Astrocyte (in vitro differentiated cells and primary cell): ENCODE measurements around the gene ANOS1. TPM values are rescaled to one million over a fixed set of nuclear protein-coding genes. Genes with fewer than 3 reads are reported as not detected.
A peak's percentile ranks its signal among the peaks of the same experiment; 100 is the strongest.

Experiments
- DNase-seq: peaks from one replicate; pipeline ENCODE4 v3.0.0-alpha.2; 2010; ENCODE audit warnings: low read depth
- FAIRE-seq: peaks from 2 replicates; lab custom pipeline; 2011; peaks lifted over from hg19 to GRCh38; lab: Jason Lieb, UNC
- H2AFZ ChIP-seq: 2 replicates; pipeline ENCODE4 v1.6.0; 2012; ENCODE audit warnings: low read depth, low read length, inconsistent platforms
- H3K27ac ChIP-seq: 2 replicates; pipeline ENCODE4 v1.5.1; 2011; ENCODE audit warnings: low read depth, low read length, inconsistent platforms
- H3K27me3 ChIP-seq: 2 replicates; pipeline ENCODE4 v1.6.0; 2011; ENCODE audit warnings: low read length, inconsistent platforms; ENCODE audit not compliant: insufficient read depth
- H3K36me3 ChIP-seq: 2 replicates; pipeline ENCODE4 v1.5.1; 2011; ENCODE audit warnings: low read length, inconsistent platforms; ENCODE audit not compliant: insufficient read depth
- H3K4me1 ChIP-seq: 2 replicates; pipeline ENCODE4 v1.5.1; 2011; ENCODE audit warnings: low read length, inconsistent platforms; ENCODE audit not compliant: insufficient read depth
- H3K4me2 ChIP-seq: 2 replicates; pipeline ENCODE4 v1.6.0; 2012; ENCODE audit warnings: low read length, inconsistent platforms
- H3K4me3 ChIP-seq: 2 replicates; pipeline ENCODE4 v1.5.1; 2011; ENCODE audit warnings: low read depth, mild to moderate bottlenecking, low read length, inconsistent platforms; ENCODE audit not compliant: insufficient read depth
- H3K79me2 ChIP-seq: 2 replicates; pipeline ENCODE4 v1.6.0; 2012; ENCODE audit warnings: mild to moderate bottlenecking, low read length, inconsistent platforms; ENCODE audit not compliant: insufficient read depth
- H3K9ac ChIP-seq: 2 replicates; pipeline ENCODE4 v1.6.0; 2012; ENCODE audit warnings: mild to moderate bottlenecking, low read length, inconsistent platforms
- H3K9me3 ChIP-seq: 2 replicates; pipeline ENCODE4 v1.5.1; 2012; ENCODE audit warnings: low read depth, mild to moderate bottlenecking, low read length, inconsistent platforms; ENCODE audit not compliant: insufficient read depth
- H4K20me1 ChIP-seq: 2 replicates; pipeline ENCODE4 v1.6.0; 2012; ENCODE audit warnings: low read length, inconsistent platforms; ENCODE audit not compliant: insufficient read depth
- H3K27ac Mint-ChIP-seq: one replicate; pipeline ENCODE4 v1.8.0; 2021; ENCODE audit warnings: mild to moderate bottlenecking, mixed read lengths; ENCODE audit not compliant: unreplicated experiment
- H3K27me3 Mint-ChIP-seq: one replicate; pipeline ENCODE4 v1.8.0; 2021; ENCODE audit warnings: low read depth, mixed read lengths; ENCODE audit not compliant: unreplicated experiment
- H3K36me3 Mint-ChIP-seq: one replicate; pipeline ENCODE4 v1.8.0; 2021; ENCODE audit warnings: low read depth, mixed read lengths; ENCODE audit not compliant: unreplicated experiment
- H3K4me1 Mint-ChIP-seq: one replicate; pipeline ENCODE4 v1.8.0; 2021; ENCODE audit warnings: low read depth, mixed read lengths; ENCODE audit not compliant: unreplicated experiment
- H3K4me3 Mint-ChIP-seq: one replicate; pipeline ENCODE4 v1.8.0; 2021; ENCODE audit warnings: mild to moderate bottlenecking, moderate library complexity, mixed read lengths; ENCODE audit not compliant: unreplicated experiment
- H3K9me3 Mint-ChIP-seq: one replicate; pipeline ENCODE4 v1.8.0; 2021; ENCODE audit warnings: mild to moderate bottlenecking, mixed read lengths; ENCODE audit not compliant: unreplicated experiment
- EZH2 ChIP-seq: IDR thresholded peaks from 2 replicates; pipeline ENCODE4 v1.6.1; 2012; ENCODE audit warnings: mild to moderate bottlenecking, low read length, inconsistent platforms; ENCODE audit not compliant: insufficient read depth
- total RNA-seq: library from RNA; stranded (reverse); gene quantifications from 2 replicates; pipeline ENCODE4 v1.2.1, GENCODE V29; 2021
- TF ChIP-seq, protein P1 (sequence below): IDR thresholded peaks from 2 replicates; pipeline ENCODE4 v1.5.1; 2011; ENCODE audit warnings: low read depth, mild to moderate bottlenecking, inconsistent platforms, low read length, moderate library complexity; ENCODE audit not compliant: insufficient read depth

The ANOS1 gene
- total RNA-seq, 1 donor from 2014 or later = 10.0 TPM

DNA sequence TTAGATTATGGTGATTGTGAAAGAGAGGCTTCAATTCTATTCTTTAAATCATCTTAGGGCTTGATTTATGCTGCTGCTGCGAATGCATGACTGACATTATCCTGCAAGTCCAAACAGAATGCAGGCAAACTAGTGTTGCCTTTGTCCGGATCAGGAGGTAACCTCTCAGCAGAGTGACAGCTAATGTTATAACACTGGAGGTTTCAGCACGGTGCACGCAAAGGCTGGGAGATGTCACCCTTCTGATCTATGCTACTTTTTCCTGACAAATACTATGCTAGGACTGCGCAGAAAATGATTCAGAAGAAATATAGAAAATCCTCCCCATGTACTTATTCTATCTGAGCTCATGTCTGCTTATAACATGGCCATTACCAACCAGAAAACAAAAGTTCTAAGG lies 48.2 kb downstream of the ANOS1 start:
- H3K27ac Mint-ChIP-seq = no peak overlapping the region
- no peaks in the 10 kb centered on the region for H3K9me3 Mint-ChIP-seq
- H3K4me1 Mint-ChIP-seq = peaks cover 8% of the 10 kb centered on the region
- FAIRE-seq (no peak), DNase-seq (no peak)
- H3K36me3 Mint-ChIP-seq = no peaks in the 10 kb centered on the region
- Histone ChIP-seq H3K4me2 (no peak overlapping the region), H3K27me3 (no peaks in the 10 kb centered on the region), H3K4me3 (no peak overlapping the region), H4K20me1 (no peaks in the 10 kb centered on the region), H3K4me1 (no peaks in the 10 kb centered on the region), H3K36me3 (no peaks in the 10 kb centered on the region), H3K9me3 (no peaks in the 10 kb centered on the region), H3K79me2 (no peaks in the 10 kb centered on the region), H3K9ac (no peak overlapping the region), H2AFZ (no peak overlapping the region), H3K27ac (no peak overlapping the region)
- no peaks in the 10 kb centered on the region for H3K27me3 Mint-ChIP-seq
- TF ChIP-seq EZH2 = no peak
- TF ChIP-seq, protein P1, sequence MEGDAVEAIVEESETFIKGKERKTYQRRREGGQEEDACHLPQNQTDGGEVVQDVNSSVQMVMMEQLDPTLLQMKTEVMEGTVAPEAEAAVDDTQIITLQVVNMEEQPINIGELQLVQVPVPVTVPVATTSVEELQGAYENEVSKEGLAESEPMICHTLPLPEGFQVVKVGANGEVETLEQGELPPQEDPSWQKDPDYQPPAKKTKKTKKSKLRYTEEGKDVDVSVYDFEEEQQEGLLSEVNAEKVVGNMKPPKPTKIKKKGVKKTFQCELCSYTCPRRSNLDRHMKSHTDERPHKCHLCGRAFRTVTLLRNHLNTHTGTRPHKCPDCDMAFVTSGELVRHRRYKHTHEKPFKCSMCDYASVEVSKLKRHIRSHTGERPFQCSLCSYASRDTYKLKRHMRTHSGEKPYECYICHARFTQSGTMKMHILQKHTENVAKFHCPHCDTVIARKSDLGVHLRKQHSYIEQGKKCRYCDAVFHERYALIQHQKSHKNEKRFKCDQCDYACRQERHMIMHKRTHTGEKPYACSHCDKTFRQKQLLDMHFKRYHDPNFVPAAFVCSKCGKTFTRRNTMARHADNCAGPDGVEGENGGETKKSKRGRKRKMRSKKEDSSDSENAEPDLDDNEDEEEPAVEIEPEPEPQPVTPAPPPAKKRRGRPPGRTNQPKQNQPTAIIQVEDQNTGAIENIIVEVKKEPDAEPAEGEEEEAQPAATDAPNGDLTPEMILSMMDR = no peak
- H3K4me3 Mint-ChIP-seq = no peak overlapping the region

DNA sequence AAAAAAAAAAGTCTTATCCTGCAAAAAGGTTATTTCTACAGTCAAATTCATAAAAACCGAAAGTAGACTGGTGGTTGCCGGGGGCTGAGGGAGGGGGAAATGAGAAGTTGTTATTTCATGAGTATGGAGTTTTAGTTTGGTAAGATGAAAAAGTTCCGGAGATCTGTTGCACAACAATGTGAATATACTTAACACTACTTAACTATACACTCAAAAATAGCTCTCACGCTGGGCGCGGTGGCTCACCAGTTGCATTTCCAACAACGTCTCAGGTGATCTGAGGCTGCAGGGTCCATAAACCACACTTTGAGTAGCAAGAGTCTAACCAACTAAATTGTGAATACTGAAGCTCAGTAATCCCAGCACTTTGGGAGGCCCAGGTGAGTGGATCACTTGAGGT lies 52.4 kb downstream of the ANOS1 start:
- Mint-ChIP-seq H3K27ac (no peak overlapping the region), H3K4me3 (no peak overlapping the region), H3K27me3 (no peaks in the 10 kb centered on the region), H3K4me1 (no peaks in the 10 kb centered on the region), H3K9me3 (no peaks in the 10 kb centered on the region), H3K36me3 (no peaks in the 10 kb centered on the region)
- FAIRE-seq (peak; percentile 55), DNase-seq (no peak)
- H3K27me3 ChIP-seq = no peaks in the 10 kb centered on the region
- H2AFZ ChIP-seq = no peak overlapping the region
- H3K9ac ChIP-seq = no peak overlapping the region
- H3K4me2 ChIP-seq = no peak overlapping the region
- no peaks in the 10 kb centered on the region for H4K20me1 ChIP-seq
- H3K36me3 ChIP-seq = no peaks in the 10 kb centered on the region
- H3K4me3 ChIP-seq = no peak overlapping the region
- no peaks in the 10 kb centered on the region for H3K4me1 ChIP-seq
- H3K27ac ChIP-seq = no peak overlapping the region
- H3K9me3 ChIP-seq = no peaks in the 10 kb centered on the region
- TF ChIP-seq EZH2 = no peak
- TF ChIP-seq, protein P1 = no peak
- no peaks in the 10 kb centered on the region for H3K79me2 ChIP-seq

DNA sequence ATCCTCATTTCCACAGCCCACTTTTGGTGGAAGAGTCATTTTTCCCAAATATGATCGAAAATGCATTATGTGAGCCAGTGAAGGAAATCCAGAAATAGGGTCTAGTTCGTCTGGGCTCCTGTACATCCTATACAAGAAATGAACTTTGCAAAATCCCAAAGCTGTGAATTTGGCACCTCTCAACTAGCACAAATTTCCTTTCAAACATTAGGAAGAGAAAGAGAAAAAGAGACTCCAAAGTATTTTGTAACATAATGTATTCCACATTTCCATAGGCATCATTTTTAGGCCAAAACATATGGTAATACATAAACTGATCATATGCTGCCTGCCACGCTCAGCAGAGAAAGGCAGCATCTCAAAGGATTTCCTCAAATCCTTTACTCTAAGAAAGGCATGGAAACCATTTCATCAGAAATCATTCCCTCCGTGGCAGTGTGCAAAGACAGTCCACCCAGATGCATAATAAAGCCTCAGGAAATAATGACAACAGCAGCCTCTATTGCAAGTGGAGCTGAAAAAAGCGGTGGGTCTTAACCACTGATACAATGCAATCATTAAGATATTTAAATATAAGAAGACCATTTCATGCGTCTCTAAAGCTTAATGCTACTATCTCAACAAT lies 56.8 kb downstream of the ANOS1 start:
- Mint-ChIP-seq H3K36me3 (no peaks in the 10 kb centered on the region), H3K27ac (no peak overlapping the region), H3K27me3 (no peaks in the 10 kb centered on the region), H3K4me3 (no peak overlapping the region), H3K4me1 (no peaks in the 10 kb centered on the region), H3K9me3 (no peaks in the 10 kb centered on the region)
- H3K4me2 ChIP-seq = no peak overlapping the region
- H3K27ac ChIP-seq = no peak overlapping the region
- no peak overlapping the region for H2AFZ ChIP-seq
- no peaks in the 10 kb centered on the region for H3K36me3 ChIP-seq
- TF ChIP-seq, protein P1 = no peak
- no peak for TF ChIP-seq EZH2
- H4K20me1 ChIP-seq = no peaks in the 10 kb centered on the region
- H3K4me3 ChIP-seq = no peak overlapping the region
- no peak overlapping the region for H3K9ac ChIP-seq
- no peaks in the 10 kb centered on the region for H3K27me3 ChIP-seq
- FAIRE-seq = peak; percentile 87
- H3K79me2 ChIP-seq = no peaks in the 10 kb centered on the region
- H3K4me1 ChIP-seq = no peaks in the 10 kb centered on the region
- no peak for DNase-seq
- H3K9me3 ChIP-seq = no peaks in the 10 kb centered on the region
